ENCODE data around the gene B3GALT6.

DNA sequence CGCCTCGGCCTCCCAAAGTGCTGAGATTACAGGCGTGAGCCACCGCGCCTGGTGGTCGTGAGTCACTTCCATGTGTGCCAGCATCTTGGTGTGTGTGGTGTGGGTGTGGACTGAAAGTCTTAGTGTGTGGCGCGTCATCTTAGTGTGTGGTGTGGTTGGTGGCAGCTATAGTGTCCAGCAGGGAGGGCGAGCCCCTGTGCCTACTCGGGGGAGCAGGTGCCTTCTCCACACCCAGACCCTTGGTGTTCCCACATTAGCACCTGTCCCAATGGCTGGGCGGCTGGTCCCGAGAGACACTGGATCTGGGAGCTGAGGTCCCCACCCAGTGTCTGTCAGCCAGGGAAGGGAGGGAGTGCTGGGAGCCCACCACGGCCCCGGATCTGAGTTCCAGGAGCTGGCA lies 51.0 kb downstream of the B3GALT6 start:
- TF ChIP-seq POLR2A (IDR thresholded peaks at IDR 0.05; ENCODE audit: low read depth, low read length) (no peak), SPI1 (IDR thresholded peaks at IDR 0.05; ENCODE audit: low read depth, low read length) (no peak), POU2F2 (IDR thresholded peaks at IDR 0.05; ENCODE audit: low read depth, low read length) (no peak), POLR2AphosphoS5 (IDR thresholded peaks at IDR 0.05; ENCODE audit: low read depth, low read length) (no peak), TAF1 (IDR thresholded peaks at IDR 0.05; ENCODE audit: low read depth, low read length) (no peak)

All from GM12891 (cell line).